ENCODE measurements around the gene PRSS21.

Gene PRSS21

DNA sequence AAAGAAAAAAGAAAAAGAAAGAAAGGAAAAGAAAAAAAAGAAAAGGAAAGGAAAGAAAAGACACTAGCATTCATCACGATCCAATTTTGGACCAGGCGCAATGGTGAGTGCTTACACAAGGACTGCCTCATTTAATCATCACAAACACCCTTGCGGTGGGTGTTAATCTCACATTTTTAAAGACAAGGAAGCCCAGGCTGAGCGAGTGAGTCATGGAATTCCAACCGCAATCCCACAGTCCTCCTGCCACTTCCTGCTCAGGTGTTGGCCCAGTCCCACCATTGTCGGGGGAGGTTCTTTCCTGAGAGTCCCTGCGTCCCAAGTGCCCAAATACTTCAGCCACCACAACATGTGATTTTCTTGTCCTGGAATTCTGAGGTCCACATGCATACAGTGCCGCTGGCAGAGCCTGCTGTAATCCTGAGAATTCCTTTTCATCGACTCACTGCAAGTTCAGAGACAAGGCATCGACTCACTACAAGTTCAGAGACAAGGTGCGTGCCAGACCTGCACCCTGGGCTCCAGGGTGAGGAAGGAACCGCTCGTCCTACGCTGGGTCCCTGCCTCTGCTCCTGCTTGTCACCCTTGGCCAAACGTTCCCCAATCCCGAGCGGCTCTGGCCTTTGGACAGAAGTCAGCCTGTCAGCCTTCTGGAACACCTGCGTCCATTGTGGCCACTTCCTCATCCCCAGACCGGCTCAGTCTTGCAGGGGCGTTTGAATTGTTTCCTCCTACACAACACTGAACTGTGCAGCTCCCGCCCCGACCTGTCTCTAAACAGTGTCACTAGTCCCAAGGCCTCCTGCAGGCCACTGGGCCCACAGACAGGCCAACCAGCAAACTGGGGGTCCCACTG, 18.8 kb downstream of the PRSS21 start (continued):
- TF ChIP-seq ZNF391 (tag by site-specific recombination; IDR thresholded peaks at IDR 0.05; ENCODE audit: borderline replicate concordance, low read depth) (no peak), ZNF19 (tag by site-specific recombination; IDR thresholded peaks at IDR 0.05; ENCODE audit: low read depth) (no peak), ZNF777 (tag by site-specific recombination; IDR thresholded peaks at IDR 0.05; ENCODE audit: borderline replicate concordance) (no peak), SP2 (tag by site-specific recombination; IDR thresholded peaks at IDR 0.05) (peak; percentile 50), ZNF837 (tag by site-specific recombination; IDR thresholded peaks at IDR 0.05) (no peak), BCL11A (tag by site-specific recombination; IDR thresholded peaks at IDR 0.05; ENCODE audit: low read depth) (no peak), ZNF132 (tag by site-specific recombination; IDR thresholded peaks at IDR 0.05; ENCODE audit: borderline replicate concordance) (no peak), ZNF560 (tag by site-specific recombination; IDR thresholded peaks at IDR 0.05; ENCODE audit: borderline replicate concordance) (no peak), IKZF3 (tag by site-specific recombination; IDR thresholded peaks at IDR 0.05) (no peak), ZNF274 (IDR thresholded peaks at IDR 0.05; ENCODE audit: low read length) (no peak), ZNF274 (tag by site-specific recombination; IDR thresholded peaks at IDR 0.05; ENCODE audit: borderline replicate concordance) (no peak), ZNF585B (tag by site-specific recombination; IDR thresholded peaks at IDR 0.05) (no peak), SP7 (tag by site-specific recombination; IDR thresholded peaks at IDR 0.05) (peak; percentile 87), ZNF24 (tag by site-specific recombination; IDR thresholded peaks at IDR 0.05) (peak; percentile 73; the same call in 1 of the 2 replicates), KLF16 (tag by site-specific recombination; IDR thresholded peaks at IDR 0.05) (no peak), ZNF571 (tag by site-specific recombination; IDR thresholded peaks at IDR 0.05) (no peak)
- TF ChIP-seq, protein P1, sequence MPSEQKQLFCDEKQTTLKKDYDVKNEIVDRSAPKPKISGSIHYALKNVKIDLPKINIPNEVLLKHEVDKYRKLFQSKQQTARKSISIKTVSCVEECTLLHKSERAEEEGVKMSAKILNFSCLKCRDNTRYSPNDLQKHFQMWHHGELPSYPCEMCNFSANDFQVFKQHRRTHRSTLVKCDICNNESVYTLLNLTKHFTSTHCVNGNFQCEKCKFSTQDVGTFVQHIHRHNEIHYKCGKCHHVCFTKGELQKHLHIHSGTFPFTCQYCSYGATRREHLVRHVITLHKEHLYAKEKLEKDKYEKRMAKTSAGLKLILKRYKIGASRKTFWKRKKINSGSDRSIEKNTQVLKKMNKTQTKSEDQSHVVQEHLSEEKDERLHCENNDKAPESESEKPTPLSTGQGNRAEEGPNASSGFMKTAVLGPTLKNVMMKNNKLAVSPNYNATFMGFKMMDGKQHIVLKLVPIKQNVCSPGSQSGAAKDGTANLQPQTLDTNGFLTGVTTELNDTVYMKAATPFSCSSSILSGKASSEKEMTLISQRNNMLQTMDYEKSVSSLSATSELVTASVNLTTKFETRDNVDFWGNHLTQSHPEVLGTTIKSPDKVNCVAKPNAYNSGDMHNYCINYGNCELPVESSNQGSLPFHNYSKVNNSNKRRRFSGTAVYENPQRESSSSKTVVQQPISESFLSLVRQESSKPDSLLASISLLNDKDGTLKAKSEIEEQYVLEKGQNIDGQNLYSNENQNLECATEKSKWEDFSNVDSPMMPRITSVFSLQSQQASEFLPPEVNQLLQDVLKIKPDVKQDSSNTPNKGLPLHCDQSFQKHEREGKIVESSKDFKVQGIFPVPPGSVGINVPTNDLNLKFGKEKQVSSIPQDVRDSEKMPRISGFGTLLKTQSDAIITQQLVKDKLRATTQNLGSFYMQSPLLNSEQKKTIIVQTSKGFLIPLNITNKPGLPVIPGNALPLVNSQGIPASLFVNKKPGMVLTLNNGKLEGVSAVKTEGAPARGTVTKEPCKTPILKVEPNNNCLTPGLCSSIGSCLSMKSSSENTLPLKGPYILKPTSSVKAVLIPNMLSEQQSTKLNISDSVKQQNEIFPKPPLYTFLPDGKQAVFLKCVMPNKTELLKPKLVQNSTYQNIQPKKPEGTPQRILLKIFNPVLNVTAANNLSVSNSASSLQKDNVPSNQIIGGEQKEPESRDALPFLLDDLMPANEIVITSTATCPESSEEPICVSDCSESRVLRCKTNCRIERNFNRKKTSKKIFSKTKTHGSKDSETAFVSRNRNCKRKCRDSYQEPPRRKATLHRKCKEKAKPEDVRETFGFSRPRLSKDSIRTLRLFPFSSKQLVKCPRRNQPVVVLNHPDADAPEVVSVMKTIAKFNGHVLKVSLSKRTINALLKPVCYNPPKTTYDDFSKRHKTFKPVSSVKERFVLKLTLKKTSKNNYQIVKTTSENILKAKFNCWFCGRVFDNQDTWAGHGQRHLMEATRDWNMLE (tag by site-specific recombination; conservative IDR thresholded peaks at IDR 0.05; ENCODE audit: low read depth): no peak
- TF ChIP-seq, protein P2, sequence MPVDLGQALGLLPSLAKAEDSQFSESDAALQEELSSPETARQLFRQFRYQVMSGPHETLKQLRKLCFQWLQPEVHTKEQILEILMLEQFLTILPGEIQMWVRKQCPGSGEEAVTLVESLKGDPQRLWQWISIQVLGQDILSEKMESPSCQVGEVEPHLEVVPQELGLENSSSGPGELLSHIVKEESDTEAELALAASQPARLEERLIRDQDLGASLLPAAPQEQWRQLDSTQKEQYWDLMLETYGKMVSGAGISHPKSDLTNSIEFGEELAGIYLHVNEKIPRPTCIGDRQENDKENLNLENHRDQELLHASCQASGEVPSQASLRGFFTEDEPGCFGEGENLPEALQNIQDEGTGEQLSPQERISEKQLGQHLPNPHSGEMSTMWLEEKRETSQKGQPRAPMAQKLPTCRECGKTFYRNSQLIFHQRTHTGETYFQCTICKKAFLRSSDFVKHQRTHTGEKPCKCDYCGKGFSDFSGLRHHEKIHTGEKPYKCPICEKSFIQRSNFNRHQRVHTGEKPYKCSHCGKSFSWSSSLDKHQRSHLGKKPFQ (tag by site-specific recombination; IDR thresholded peaks at IDR 0.05): no peak
- TF ChIP-seq, protein P3, sequence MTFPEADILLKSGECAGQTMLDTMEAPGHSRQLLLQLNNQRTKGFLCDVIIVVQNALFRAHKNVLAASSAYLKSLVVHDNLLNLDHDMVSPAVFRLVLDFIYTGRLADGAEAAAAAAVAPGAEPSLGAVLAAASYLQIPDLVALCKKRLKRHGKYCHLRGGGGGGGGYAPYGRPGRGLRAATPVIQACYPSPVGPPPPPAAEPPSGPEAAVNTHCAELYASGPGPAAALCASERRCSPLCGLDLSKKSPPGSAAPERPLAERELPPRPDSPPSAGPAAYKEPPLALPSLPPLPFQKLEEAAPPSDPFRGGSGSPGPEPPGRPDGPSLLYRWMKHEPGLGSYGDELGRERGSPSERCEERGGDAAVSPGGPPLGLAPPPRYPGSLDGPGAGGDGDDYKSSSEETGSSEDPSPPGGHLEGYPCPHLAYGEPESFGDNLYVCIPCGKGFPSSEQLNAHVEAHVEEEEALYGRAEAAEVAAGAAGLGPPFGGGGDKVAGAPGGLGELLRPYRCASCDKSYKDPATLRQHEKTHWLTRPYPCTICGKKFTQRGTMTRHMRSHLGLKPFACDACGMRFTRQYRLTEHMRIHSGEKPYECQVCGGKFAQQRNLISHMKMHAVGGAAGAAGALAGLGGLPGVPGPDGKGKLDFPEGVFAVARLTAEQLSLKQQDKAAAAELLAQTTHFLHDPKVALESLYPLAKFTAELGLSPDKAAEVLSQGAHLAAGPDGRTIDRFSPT (tag by site-specific recombination; IDR thresholded peaks at IDR 0.05): peak; percentile 81
- TF ChIP-seq, protein P4, sequence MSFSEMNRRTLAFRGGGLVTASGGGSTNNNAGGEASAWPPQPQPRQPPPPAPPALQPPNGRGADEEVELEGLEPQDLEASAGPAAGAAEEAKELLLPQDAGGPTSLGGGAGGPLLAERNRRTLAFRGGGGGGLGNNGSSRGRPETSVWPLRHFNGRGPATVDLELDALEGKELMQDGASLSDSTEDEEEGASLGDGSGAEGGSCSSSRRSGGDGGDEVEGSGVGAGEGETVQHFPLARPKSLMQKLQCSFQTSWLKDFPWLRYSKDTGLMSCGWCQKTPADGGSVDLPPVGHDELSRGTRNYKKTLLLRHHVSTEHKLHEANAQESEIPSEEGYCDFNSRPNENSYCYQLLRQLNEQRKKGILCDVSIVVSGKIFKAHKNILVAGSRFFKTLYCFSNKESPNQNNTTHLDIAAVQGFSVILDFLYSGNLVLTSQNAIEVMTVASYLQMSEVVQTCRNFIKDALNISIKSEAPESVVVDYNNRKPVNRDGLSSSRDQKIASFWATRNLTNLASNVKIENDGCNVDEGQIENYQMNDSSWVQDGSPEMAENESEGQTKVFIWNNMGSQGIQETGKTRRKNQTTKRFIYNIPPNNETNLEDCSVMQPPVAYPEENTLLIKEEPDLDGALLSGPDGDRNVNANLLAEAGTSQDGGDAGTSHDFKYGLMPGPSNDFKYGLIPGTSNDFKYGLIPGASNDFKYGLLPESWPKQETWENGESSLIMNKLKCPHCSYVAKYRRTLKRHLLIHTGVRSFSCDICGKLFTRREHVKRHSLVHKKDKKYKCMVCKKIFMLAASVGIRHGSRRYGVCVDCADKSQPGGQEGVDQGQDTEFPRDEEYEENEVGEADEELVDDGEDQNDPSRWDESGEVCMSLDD (tag by site-specific recombination; IDR thresholded peaks at IDR 0.05): no peak
- TF ChIP-seq, protein P5, sequence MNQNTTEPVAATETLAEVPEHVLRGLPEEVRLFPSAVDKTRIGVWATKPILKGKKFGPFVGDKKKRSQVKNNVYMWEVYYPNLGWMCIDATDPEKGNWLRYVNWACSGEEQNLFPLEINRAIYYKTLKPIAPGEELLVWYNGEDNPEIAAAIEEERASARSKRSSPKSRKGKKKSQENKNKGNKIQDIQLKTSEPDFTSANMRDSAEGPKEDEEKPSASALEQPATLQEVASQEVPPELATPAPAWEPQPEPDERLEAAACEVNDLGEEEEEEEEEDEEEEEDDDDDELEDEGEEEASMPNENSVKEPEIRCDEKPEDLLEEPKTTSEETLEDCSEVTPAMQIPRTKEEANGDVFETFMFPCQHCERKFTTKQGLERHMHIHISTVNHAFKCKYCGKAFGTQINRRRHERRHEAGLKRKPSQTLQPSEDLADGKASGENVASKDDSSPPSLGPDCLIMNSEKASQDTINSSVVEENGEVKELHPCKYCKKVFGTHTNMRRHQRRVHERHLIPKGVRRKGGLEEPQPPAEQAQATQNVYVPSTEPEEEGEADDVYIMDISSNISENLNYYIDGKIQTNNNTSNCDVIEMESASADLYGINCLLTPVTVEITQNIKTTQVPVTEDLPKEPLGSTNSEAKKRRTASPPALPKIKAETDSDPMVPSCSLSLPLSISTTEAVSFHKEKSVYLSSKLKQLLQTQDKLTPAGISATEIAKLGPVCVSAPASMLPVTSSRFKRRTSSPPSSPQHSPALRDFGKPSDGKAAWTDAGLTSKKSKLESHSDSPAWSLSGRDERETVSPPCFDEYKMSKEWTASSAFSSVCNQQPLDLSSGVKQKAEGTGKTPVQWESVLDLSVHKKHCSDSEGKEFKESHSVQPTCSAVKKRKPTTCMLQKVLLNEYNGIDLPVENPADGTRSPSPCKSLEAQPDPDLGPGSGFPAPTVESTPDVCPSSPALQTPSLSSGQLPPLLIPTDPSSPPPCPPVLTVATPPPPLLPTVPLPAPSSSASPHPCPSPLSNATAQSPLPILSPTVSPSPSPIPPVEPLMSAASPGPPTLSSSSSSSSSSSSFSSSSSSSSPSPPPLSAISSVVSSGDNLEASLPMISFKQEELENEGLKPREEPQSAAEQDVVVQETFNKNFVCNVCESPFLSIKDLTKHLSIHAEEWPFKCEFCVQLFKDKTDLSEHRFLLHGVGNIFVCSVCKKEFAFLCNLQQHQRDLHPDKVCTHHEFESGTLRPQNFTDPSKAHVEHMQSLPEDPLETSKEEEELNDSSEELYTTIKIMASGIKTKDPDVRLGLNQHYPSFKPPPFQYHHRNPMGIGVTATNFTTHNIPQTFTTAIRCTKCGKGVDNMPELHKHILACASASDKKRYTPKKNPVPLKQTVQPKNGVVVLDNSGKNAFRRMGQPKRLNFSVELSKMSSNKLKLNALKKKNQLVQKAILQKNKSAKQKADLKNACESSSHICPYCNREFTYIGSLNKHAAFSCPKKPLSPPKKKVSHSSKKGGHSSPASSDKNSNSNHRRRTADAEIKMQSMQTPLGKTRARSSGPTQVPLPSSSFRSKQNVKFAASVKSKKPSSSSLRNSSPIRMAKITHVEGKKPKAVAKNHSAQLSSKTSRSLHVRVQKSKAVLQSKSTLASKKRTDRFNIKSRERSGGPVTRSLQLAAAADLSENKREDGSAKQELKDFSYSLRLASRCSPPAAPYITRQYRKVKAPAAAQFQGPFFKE (tag by site-specific recombination; IDR thresholded peaks at IDR 0.05; ENCODE audit: borderline replicate concordance): no peak
